ENCODE data around the gene EIF3D. TPM values are rescaled to one million over a fixed set of nuclear protein-coding genes. Genes with fewer than 3 reads are reported as not detected.
A peak's percentile ranks its signal among the peaks of the same experiment; 100 is the strongest.

The EIF3D gene
- polyA plus RNA-seq, 3 donors: 102 to 244 (median 122) TPM

DNA sequence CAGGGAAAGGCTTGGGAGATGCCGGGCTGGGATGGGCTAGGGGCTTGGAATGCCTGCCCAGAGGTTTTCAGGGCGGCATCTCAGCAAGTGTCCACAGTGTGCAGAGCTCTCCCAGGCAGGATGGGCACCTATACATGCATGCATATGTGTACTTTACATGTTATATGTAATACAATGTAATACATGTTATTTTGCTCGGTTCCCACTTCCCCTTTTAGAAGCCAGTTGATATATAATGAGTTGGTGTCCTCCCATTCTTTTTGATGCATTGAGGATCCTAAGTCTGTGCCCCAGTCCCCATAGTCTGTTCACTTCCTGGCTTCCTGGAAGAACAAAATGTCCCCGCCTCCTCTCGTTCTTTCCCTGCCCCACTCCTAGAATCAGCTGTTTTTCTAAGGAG, 20.1 kb upstream of the EIF3D start:
- peaks cover 26% of the 10 kb centered on the region for H3K4me1 Mint-ChIP-seq
- Histone ChIP-seq H3K79me2 (ENCODE audit: insufficient read depth, low read length) (no peaks in the 10 kb centered on the region), H4K20me1 (ENCODE audit: insufficient read depth, low read length) (no peaks in the 10 kb centered on the region), H2AFZ (ENCODE audit: insufficient read depth, low read depth, low read length, poor library complexity, severe bottlenecking) (no peak overlapping the region), H3K4me1 (ENCODE audit: control insufficient read depth in 1 of 2, insufficient read depth in 2 of 2, low read length in 2 of 2) (peaks cover 13 to 21% of the 10 kb centered on the region in 2 donors), H3K9ac (ENCODE audit: insufficient read depth, low read length, poor library complexity, severe bottlenecking) (no peak overlapping the region), H3K27me3 (ENCODE audit: control insufficient read depth in 2 of 2, insufficient read depth in 2 of 2, low read length in 2 of 2) (peaks cover 0 to 4% of the 10 kb centered on the region in 2 donors), H3K4me3 (replicated peaks in 1 of 3; ENCODE audit: low read depth in 2 of 3, low read length in 3 of 3) (no peak overlapping the region), H3K9me3 (replicated peaks in 1 of 2; ENCODE audit: control insufficient read depth in 1 of 2, insufficient read depth in 1 of 2, low read length in 2 of 2) (no peaks in the 10 kb centered on the region), H3K27ac (ENCODE audit: low read depth in 1 of 2, low read length in 2 of 2) (no peak overlapping the region), H3K4me2 (replicated peaks; ENCODE audit: extremely low read depth, low read length, poor library complexity, severe bottlenecking) (no peak overlapping the region), H3K36me3 (replicated peaks in 1 of 2; ENCODE audit: control insufficient read depth in 1 of 2, insufficient read depth in 2 of 2, low read length in 2 of 2) (no peaks in the 10 kb centered on the region)
- DNase-seq: no peak
- no peaks in the 10 kb centered on the region for H3K36me3 Mint-ChIP-seq
- TF ChIP-seq, protein P1, sequence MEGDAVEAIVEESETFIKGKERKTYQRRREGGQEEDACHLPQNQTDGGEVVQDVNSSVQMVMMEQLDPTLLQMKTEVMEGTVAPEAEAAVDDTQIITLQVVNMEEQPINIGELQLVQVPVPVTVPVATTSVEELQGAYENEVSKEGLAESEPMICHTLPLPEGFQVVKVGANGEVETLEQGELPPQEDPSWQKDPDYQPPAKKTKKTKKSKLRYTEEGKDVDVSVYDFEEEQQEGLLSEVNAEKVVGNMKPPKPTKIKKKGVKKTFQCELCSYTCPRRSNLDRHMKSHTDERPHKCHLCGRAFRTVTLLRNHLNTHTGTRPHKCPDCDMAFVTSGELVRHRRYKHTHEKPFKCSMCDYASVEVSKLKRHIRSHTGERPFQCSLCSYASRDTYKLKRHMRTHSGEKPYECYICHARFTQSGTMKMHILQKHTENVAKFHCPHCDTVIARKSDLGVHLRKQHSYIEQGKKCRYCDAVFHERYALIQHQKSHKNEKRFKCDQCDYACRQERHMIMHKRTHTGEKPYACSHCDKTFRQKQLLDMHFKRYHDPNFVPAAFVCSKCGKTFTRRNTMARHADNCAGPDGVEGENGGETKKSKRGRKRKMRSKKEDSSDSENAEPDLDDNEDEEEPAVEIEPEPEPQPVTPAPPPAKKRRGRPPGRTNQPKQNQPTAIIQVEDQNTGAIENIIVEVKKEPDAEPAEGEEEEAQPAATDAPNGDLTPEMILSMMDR (IDR thresholded peaks at IDR 0.05): no peak
- peaks cover 3 to 8% (median 6%) of the 10 kb centered on the region in 3 donors for H3K27me3 Mint-ChIP-seq (ENCODE audit: low read depth in 3 of 3)
- H3K9me3 Mint-ChIP-seq: no peaks in the 10 kb centered on the region
- peak overlapping the region in 1 of 7 donors; percentile 60 for H3K27ac Mint-ChIP-seq
- H3K4me3 Mint-ChIP-seq: no peak overlapping the region
- intact Hi-C loops (cut with micrococcal nuclease): loop anchor here in 1 of 2 donors (10.0 kb wide), 1 partner anchor 306 kb away; no protein-coding TSS in a partner anchor
- WGBS (ENCODE audit: insufficient coverage): no CpG with 5 or more reads among the region's 5 CpGs

DNA sequence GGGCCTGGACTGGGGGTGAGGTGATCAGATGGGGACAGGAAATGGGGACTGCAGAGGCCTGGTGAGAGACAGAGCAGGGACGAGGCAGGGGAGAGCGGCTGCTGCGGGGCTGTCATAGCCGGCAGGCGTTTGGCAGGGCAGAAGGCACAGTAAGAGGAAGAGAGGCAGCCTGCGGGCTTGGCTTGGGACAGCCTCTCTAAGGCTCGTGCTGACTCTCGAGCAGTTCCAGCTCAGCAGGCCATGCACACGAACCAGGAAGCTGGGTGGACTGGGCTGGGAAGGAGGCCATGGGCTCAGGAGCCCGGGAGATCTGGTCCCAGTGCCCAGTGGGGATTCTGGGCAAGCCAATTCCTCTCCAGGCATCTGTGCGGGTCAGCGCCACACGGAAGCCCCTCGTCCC, 19.6 kb upstream of the EIF3D start:
- H3K9me3 ChIP-seq (replicated peaks in 1 of 2; ENCODE audit: control insufficient read depth in 1 of 2, insufficient read depth in 1 of 2, low read length in 2 of 2): no peaks in the 10 kb centered on the region
- no peaks in the 10 kb centered on the region for H3K79me2 ChIP-seq (ENCODE audit: insufficient read depth, low read length)
- no peaks in the 10 kb centered on the region for H4K20me1 ChIP-seq (ENCODE audit: insufficient read depth, low read length)
- no peak overlapping the region for H3K4me3 ChIP-seq (replicated peaks in 1 of 3; ENCODE audit: low read depth in 2 of 3, low read length in 3 of 3)
- peaks cover 26% of the 10 kb centered on the region for H3K4me1 Mint-ChIP-seq
- no peaks in the 10 kb centered on the region for H3K9me3 Mint-ChIP-seq
- peaks cover 13 to 21% of the 10 kb centered on the region in 2 donors for H3K4me1 ChIP-seq (ENCODE audit: control insufficient read depth in 1 of 2, insufficient read depth in 2 of 2, low read length in 2 of 2)
- no peak for DNase-seq
- no peak overlapping the region for H3K4me3 Mint-ChIP-seq
- H3K27me3 Mint-ChIP-seq (ENCODE audit: low read depth in 3 of 3): peaks cover 3 to 8% (median 6%) of the 10 kb centered on the region in 3 donors
- H3K9ac ChIP-seq (ENCODE audit: insufficient read depth, low read length, poor library complexity, severe bottlenecking): no peak overlapping the region
- TF ChIP-seq, protein P1 (IDR thresholded peaks at IDR 0.05): no peak
- H2AFZ ChIP-seq (ENCODE audit: insufficient read depth, low read depth, low read length, poor library complexity, severe bottlenecking): no peak overlapping the region
- peak overlapping the region in 1 of 7 donors; percentile 1 for H3K27ac Mint-ChIP-seq
- intact Hi-C loops (cut with micrococcal nuclease): loop anchor here in 1 of 2 donors (10.0 kb wide), 1 partner anchor 306 kb away; no protein-coding TSS in a partner anchor
- 66% methylated on average over 13 of the region's 14 CpGs for WGBS (ENCODE audit: insufficient coverage)
- H3K4me2 ChIP-seq (replicated peaks; ENCODE audit: extremely low read depth, low read length, poor library complexity, severe bottlenecking): no peak overlapping the region
- no peak overlapping the region for H3K27ac ChIP-seq (ENCODE audit: low read depth in 1 of 2, low read length in 2 of 2)
- no peaks in the 10 kb centered on the region for H3K36me3 Mint-ChIP-seq
- peaks cover 0 to 4% of the 10 kb centered on the region in 2 donors for H3K27me3 ChIP-seq (ENCODE audit: control insufficient read depth in 2 of 2, insufficient read depth in 2 of 2, low read length in 2 of 2)
- H3K36me3 ChIP-seq (replicated peaks in 1 of 2; ENCODE audit: control insufficient read depth in 1 of 2, insufficient read depth in 2 of 2, low read length in 2 of 2): no peaks in the 10 kb centered on the region

Data from CD14-positive monocyte (primary cell).